GM13977 (cell line): ENCODE data around the gene LAMC1.
A peak's percentile ranks its signal among the peaks of the same experiment; 100 is the strongest.
"Not testable (repeated sequence)": the region's sequence is repeated elsewhere in the genome, so short reads cannot be mapped to it uniquely, and the experiment has no call there.

Source experiments
- DNase-seq: peaks from one replicate; pipeline ENCODE4 v3.0.0; 2012; ENCODE audit warnings: low spot score
- in situ Hi-C: fragments of 300-500 bp; cut with MboI; formaldehyde crosslinking; loops from one replicate; pipeline ENCODE4 v1.12.0; 2022; ENCODE audit warnings: low sequenced_read_pairs, low pct_unique_long_range_greater_than_20kb, mixed read lengths, inconsistent platforms; ENCODE audit not compliant: unreplicated experiment
- TF ChIP-seq, protein P1 (sequence below): IDR thresholded peaks from 2 replicates; pipeline ENCODE4 v1.5.1; 2012; ENCODE audit warnings: mild to moderate bottlenecking, control low read depth; ENCODE audit not compliant: insufficient read depth; ENCODE audit errors: extremely low read depth, missing control alignments

LAMC1 gene

GRCh38 chr1:183070923-183071618 is 47.9 kb downstream of the LAMC1 start:
- DNase-seq, result peak; percentile 69
- in situ Hi-C loops, result no loop called here
- TF ChIP-seq, protein P1, sequence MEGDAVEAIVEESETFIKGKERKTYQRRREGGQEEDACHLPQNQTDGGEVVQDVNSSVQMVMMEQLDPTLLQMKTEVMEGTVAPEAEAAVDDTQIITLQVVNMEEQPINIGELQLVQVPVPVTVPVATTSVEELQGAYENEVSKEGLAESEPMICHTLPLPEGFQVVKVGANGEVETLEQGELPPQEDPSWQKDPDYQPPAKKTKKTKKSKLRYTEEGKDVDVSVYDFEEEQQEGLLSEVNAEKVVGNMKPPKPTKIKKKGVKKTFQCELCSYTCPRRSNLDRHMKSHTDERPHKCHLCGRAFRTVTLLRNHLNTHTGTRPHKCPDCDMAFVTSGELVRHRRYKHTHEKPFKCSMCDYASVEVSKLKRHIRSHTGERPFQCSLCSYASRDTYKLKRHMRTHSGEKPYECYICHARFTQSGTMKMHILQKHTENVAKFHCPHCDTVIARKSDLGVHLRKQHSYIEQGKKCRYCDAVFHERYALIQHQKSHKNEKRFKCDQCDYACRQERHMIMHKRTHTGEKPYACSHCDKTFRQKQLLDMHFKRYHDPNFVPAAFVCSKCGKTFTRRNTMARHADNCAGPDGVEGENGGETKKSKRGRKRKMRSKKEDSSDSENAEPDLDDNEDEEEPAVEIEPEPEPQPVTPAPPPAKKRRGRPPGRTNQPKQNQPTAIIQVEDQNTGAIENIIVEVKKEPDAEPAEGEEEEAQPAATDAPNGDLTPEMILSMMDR, result peak; percentile 13

- DNase-seq, in situ Hi-C loops: not testable (repeated sequence)
Observed at GRCh38 chr1:183072595-183072994, 49.4 kb downstream of the LAMC1 start.

- TF ChIP-seq, protein P1, result no peak
- in situ Hi-C loops, result no loop called here
- DNase-seq, result no peak
Observed at GRCh38 chr1:183073320-183073719, 50.1 kb downstream of the LAMC1 start.

DNA sequence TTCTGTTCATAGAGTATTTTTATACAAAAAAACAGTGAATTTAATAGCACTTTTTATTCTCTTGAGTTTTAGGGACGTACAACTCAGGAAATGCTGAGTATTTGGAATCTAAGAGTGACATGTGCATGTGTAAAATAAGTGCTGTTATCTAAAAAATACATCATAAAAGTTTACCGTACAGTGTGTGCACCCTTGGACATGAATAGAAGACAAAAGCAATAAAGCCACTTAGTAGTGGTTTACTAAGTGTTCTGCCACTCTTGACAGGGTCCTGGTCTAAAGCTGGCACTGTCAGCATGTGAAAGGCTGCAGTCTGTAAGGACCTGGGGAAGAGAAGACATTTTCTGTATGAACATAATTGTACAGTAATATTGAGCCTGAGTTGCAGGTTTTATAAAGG is 51.0 kb downstream of the LAMC1 start:
- no peak for DNase-seq
- in situ Hi-C loops, result no loop called here
- TF ChIP-seq, protein P1, result no peak

DNA sequence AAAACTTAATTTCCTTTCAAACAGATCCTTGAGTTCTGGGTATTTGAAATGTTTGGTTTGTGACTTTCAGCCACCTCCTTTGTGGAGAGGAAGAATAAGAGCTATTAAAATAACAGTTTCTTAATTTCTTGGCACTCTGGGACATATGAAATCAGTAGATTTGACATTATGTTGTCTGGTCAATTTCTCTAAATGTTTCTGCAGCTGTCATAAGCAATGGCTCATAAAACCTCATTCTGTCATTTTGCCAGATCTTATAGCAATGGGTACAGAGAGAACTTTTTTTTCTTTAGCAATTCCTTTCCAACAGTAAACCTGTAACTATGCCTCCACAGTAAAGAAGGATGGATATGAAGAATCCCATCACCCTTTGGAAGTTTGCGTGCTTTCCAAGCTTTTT is 52.6 kb downstream of the LAMC1 start:
- in situ Hi-C loops, result no loop called here
- DNase-seq, result no peak
- TF ChIP-seq, protein P1, result no peak

DNA sequence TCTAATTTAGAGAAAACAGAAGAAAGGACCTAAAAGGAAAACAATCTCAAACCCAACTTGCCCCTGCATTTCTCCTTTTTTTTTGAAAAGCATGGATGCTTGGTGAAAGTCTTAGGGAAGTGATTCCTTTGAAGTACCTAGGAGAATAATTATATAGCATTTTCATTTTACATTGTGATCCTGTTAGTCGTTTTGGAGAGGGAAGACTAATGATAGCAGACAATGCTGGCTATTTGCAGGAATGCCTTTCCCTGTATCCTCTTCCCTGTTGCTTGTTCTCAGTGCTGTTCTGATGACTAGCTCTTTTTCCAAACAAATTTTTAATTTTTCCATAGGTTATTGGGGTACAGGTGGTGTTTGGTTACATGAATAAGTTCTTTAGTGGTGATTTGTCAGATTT is 53.9 kb downstream of the LAMC1 start:
- in situ Hi-C loops, result no loop called here
- DNase-seq, result no peak
- TF ChIP-seq, protein P1, result no peak

DNA sequence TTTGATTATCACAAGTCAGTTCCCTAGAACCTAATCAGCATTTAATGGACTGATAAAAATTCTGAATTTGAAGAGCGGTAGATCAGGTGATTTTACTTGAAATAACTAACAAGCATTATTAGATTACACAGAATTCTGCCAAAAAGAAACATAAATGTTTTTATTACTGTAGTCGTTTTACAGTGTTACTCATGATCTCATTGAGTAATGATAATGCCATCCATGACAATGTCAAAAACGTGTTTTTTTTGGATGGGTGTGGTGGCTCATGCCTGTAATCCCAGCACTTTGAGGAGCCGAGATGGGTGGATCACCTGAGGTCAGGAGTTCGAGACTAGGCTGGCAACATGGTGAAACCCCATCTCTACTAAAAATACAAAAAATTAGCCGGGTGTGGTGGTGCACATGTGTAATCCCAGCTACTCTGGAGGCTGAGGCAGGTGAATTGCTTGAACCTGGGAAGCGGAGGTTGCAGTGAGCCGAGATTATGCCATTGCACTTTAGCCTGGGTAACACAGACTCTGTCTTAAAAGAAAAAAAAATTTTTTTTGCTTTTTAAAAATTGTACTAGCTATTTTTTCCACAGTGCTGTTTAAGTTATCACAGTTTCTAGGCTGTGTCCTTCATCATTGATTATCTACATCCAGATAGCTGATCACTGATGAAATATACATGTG is 56.6 kb downstream of the LAMC1 start:
- TF ChIP-seq, protein P1, result no peak
- DNase-seq, result no peak
- in situ Hi-C loops, result no loop called here
